ENCODE results near the gene SYAP1.
"Not testable (repeated sequence)": the region's sequence is repeated elsewhere in the genome, so short reads cannot be mapped to it uniquely, and the experiment has no call there.

DNA sequence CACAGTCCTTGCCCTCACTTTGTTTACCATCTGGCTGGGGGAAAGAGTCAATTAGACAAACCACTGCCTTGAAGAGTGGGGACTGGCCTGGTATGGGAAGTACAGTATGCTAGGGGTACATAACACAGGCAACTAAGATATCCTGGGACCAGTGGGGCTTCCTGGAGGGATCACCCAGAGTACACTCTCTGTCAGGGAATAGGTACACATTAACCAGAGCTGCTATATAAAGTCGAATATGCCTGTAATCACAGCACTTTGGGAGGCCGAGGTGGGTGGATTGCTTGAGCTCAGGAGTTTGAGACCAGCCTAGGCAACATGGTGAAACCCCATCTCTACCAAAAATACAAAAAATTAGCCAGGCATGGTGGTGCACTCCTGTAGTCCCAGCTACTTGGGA lies 60.4 kb downstream of the SYAP1 start:
- TF ChIP-seq POLR2A, POLR2AphosphoS5, EP300 (IDR thresholded peaks at IDR 0.05): not testable (repeated sequence)
- TF ChIP-seq, protein P1, sequence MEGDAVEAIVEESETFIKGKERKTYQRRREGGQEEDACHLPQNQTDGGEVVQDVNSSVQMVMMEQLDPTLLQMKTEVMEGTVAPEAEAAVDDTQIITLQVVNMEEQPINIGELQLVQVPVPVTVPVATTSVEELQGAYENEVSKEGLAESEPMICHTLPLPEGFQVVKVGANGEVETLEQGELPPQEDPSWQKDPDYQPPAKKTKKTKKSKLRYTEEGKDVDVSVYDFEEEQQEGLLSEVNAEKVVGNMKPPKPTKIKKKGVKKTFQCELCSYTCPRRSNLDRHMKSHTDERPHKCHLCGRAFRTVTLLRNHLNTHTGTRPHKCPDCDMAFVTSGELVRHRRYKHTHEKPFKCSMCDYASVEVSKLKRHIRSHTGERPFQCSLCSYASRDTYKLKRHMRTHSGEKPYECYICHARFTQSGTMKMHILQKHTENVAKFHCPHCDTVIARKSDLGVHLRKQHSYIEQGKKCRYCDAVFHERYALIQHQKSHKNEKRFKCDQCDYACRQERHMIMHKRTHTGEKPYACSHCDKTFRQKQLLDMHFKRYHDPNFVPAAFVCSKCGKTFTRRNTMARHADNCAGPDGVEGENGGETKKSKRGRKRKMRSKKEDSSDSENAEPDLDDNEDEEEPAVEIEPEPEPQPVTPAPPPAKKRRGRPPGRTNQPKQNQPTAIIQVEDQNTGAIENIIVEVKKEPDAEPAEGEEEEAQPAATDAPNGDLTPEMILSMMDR (IDR thresholded peaks at IDR 0.05), result not testable (repeated sequence)

Data from gastroesophageal sphincter (tissue), 3 donors.